Erythroblast (primary cell): ENCODE results near the gene GMPR.

Experiments used
- GATA1 ChIP-seq: IDR thresholded peaks from 2 replicates; pipeline ENCODE4 v1.6.1; 2011; ENCODE audit warnings: low read depth, mild to moderate bottlenecking, control low read depth, low read length, moderate library complexity
- POLR2A ChIP-seq: IDR thresholded peaks from 2 replicates; pipeline ENCODE4 v1.6.1; 2011; ENCODE audit warnings: mild to moderate bottlenecking, low read length

DNA sequence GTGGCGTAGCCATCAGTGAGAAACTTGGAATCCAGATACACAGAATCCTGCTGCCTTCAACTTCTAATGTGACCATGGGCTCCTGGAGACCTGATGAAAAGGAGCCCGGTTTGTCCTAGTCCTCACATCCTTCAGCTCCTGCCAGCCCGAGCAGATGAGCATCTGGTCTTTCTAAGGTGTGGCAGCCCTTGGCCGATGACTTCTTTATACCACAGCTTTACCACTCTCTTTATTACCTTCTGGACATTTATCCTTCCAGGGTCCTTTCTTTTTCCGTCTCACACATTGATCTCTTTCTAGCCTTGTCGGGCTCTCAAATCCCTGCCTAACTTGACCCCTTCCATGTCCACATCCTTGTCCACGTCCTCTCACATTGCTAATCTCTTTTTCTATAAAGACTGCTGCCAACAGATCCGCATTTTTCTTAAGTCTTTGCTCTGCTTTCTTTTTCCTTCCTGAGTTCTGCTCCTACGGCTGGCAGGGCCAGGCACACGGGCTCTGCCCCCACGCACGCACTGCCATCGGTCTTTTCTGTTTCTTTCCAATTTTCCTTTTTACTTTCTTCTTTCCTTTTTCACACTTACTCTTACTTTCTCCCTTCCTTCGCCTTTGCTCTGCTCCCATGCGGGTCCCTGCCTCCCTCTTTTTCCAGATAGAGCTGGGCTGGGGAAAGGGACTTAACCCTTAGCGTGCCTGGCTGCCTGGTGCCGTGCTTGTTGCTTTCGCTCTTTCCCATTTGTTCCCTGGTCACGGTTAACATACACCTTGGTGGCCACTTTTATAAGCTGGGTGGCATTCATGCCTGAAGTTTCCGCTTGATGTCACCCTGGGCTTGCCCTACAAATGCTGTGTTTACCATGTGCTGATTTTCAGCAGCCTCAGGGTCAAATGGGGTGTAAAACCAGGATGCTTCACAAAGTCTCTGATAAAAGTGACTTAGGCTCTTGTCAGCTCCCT is 9.4 kb upstream of the GMPR start:
- TF ChIP-seq POLR2A (no peak), GATA1 (no peak)
